Lower leg skin (tissue), 4 donors: Measurements from ENCODE around the gene MAP2. TPM values are rescaled to one million over a fixed set of nuclear protein-coding genes. Genes with fewer than 3 reads are reported as not detected.

Experiments
- DNase-seq, 2 donors: peaks; one replicate each; pipeline ENCODE4 v3.0.0-alpha.2; 2019; ENCODE audit warnings: low spot score in 2 of 2
- H3K4me3 ChIP-seq: fragments of 200-600 bp; sonication (generic); 2 replicates; pipeline ENCODE4 v1.5.1; 2017; ENCODE audit warnings: mild to moderate bottlenecking, low read depth; ENCODE audit not compliant: poor library complexity, severe bottlenecking
- POLR2A ChIP-seq, 2 donors: fragments of 450-650 bp; IDR thresholded peaks; one replicate each; pipeline ENCODE4 v1.6.1; 2016 to 2017; ENCODE audit warnings: antibody characterized with exemption in 2 of 2, mild to moderate bottlenecking in 1 of 2, moderate library complexity in 1 of 2
- WGBS, 2 donors: methylation state at CpG; one replicate each; pipeline ENCODE4 v1.1.5; 2018; 5-methylcytosine and 5-hydroxymethylcytosine counted together
- intact Hi-C: fragments of 100-400 bp; cut with DNase I; formaldehyde crosslinking; loops from one replicate; pipeline ENCODE4 v1.15.0; 2023; ENCODE audit warnings: low total_unique reads
- total RNA-seq, 4 donors: library from RNA; depleted of rRNA; stranded (reverse); fragments of >200 nt; gene quantifications; one replicate each; pipeline ENCODE4 v1.1.0, GENCODE V29; 2016
- TF ChIP-seq, protein P1 (sequence below), 3 donors: fragments of 450-650 bp; IDR thresholded peaks; one replicate each; pipeline ENCODE4 v1.5.1; 2016; ENCODE audit warnings: antibody characterized with exemption in 3 of 3, mild to moderate bottlenecking in 3 of 3, moderate library complexity in 2 of 3

MAP2 gene
- total RNA-seq: 10 to 100 TPM; 35.1 to 47.8 (median 40.9) TPM

- intact Hi-C loops: loop anchor here (10.0 kb wide), 2 partner anchors 89 to 131 kb away; no protein-coding TSS in a partner anchor
- H3K4me3 ChIP-seq: peak within 1 kb of the TSS; percentile 66
- 1 to 2% methylated on average over 34 to 57 of the region's 57 CpGs for WGBS, 2 donors
- TF ChIP-seq POLR2A (IDR thresholded peaks at IDR 0.05): no peak
- TF ChIP-seq, protein P1, sequence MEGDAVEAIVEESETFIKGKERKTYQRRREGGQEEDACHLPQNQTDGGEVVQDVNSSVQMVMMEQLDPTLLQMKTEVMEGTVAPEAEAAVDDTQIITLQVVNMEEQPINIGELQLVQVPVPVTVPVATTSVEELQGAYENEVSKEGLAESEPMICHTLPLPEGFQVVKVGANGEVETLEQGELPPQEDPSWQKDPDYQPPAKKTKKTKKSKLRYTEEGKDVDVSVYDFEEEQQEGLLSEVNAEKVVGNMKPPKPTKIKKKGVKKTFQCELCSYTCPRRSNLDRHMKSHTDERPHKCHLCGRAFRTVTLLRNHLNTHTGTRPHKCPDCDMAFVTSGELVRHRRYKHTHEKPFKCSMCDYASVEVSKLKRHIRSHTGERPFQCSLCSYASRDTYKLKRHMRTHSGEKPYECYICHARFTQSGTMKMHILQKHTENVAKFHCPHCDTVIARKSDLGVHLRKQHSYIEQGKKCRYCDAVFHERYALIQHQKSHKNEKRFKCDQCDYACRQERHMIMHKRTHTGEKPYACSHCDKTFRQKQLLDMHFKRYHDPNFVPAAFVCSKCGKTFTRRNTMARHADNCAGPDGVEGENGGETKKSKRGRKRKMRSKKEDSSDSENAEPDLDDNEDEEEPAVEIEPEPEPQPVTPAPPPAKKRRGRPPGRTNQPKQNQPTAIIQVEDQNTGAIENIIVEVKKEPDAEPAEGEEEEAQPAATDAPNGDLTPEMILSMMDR (IDR thresholded peaks at IDR 0.05): no peak
- peak; percentile 55 to 95 for DNase-seq
Observed at GRCh38 chr2:209423562-209424198, at the start of gene MAP2. MAP2 (plus strand) TSS chr2:209424047; CDS start chr2:209653171, 229,124 bp downstream.

DNA sequence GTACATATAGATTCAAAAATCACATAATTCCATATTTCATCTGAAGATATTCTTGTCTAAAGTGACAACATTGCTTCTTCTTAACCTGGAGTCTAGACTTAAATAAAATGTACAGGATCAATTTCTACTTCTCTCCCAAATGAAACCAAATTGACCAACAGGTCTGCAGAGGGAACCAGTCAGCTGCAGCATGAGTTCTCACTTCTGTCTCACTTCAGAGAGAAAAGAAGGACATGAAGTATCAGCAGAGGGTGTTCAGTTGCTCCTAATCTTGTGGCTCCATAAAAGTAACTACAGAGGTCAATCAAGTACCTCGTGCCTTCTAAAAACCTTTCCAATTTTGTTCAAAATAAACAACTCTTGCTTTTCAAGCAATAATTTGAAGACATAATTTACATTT lies 47.2 kb upstream of the MAP2 start:
- DNase-seq: no peak
- no peak for TF ChIP-seq POLR2A (IDR thresholded peaks at IDR 0.05)
- TF ChIP-seq, protein P1 (IDR thresholded peaks at IDR 0.05): no peak
- no peak overlapping the region for H3K4me3 ChIP-seq
- 92% methylated on average over 1 of the region's 1 CpG for WGBS, 2 donors
- intact Hi-C loops: no loop called here

DNA sequence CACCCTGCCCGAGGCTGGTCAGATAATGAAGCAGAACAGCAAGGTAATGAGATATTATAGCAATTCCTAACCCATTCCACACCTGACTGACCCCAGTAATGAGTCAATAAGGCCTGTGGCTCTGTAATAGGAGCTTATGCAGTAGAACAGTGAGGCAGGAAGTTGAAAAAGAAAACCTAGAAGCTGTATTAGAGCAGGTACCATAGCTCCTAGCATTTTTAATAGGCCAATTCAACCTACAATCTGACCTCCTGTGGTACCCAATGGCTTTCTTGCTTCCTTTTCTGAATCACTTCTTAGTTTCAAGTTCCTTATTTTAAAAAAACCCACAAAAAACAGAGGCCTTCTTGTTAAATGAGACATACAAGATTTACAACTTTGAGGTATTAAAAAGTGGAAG lies 43.6 kb upstream of the MAP2 start:
- WGBS, 2 donors: 44 to 57% methylated on average over 1 of the region's 1 CpG
- H3K4me3 ChIP-seq: no peak overlapping the region
- TF ChIP-seq, protein P1 (IDR thresholded peaks at IDR 0.05): no peak
- TF ChIP-seq POLR2A (IDR thresholded peaks at IDR 0.05): no peak
- DNase-seq: no peak
- intact Hi-C loops: no loop called here

DNA sequence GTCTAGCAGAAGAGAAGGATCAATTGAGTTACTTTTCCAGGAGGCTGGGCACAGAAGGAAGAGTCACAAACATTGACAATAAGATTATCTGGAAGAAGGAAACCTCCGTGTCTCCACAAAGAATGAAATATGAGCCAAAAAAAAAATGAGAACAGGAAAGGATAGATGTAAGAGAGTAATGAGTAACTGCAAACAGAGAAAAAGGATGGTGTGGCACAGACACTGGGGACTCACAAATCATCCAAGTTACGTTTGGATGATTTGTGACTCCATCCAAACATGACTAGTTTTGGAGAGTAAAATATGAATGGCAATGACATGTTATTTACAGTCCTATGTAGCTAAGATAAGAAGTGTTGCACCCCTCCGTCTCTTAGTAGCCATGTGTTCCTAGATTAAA lies 42.8 kb upstream of the MAP2 start:
- intact Hi-C loops: no loop called here
- no peak for DNase-seq
- WGBS, 2 donors: 33 to 43% methylated on average over 3 of the region's 3 CpGs

DNA sequence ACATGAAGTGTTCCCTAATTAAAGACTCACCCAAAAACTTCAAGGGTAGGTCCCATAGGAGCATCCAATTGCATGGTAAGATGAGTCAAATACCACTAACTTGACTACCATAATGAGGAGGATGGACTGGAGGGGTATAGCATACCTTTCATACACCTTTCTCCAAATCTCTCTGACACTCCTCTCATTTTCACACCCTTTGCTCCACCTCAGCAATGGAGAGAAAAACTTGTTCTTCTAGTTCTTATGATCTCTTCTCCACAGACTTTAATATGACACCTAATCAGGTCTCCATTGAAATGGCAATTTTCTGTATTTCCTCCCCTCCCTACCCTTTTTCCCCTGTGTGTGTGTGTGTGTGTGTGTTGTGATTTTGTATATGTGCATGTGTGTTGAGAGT lies 41.1 kb upstream of the MAP2 start:
- TF ChIP-seq, protein P1 (IDR thresholded peaks at IDR 0.05): no peak
- TF ChIP-seq POLR2A (IDR thresholded peaks at IDR 0.05): no peak
- DNase-seq: no peak
- intact Hi-C loops: no loop called here
- H3K4me3 ChIP-seq: no peak overlapping the region

More for the DNA sequence above, 42.8 kb upstream of the MAP2 start:
- no peak for TF ChIP-seq POLR2A (IDR thresholded peaks at IDR 0.05)
- TF ChIP-seq, protein P1 (IDR thresholded peaks at IDR 0.05): no peak
- H3K4me3 ChIP-seq: no peak overlapping the region

DNA sequence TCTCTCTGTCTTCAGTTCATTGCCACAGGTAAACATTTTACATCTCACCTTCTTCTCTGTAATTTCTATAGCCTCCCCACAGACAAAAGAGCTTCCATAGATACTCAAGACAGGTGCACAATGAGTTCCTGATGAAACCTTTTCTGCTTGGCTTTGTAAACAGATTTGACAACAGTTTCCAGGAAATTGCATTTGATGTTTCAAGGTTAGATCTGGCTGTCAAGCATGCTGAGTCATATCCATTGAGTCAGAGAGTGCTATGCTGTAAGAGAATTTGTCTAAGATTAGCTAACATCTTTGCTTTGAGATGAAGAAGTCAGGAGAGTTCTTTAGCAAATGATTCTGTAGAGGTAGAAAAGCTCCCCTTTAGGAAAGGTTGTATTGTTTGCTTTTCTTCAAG lies 40.6 kb upstream of the MAP2 start:
- DNase-seq: no peak
- TF ChIP-seq POLR2A (IDR thresholded peaks at IDR 0.05): no peak
- TF ChIP-seq, protein P1 (IDR thresholded peaks at IDR 0.05): no peak
- no peak overlapping the region for H3K4me3 ChIP-seq
- intact Hi-C loops: no loop called here
